IgD-negative memory B cell (primary cell): ENCODE data around the gene MARF1. TPM values are rescaled to one million over a fixed set of nuclear protein-coding genes. Genes with fewer than 3 reads are reported as not detected.
A peak's percentile ranks its signal among the peaks of the same experiment; 100 is the strongest.
"Not testable (repeated sequence)": the region's sequence is repeated elsewhere in the genome, so short reads cannot be mapped to it uniquely, and the experiment has no call there.

Experiments used
- H3K27ac Mint-ChIP-seq, 3 donors: one replicate each; pipeline ENCODE4 v1.8.0; 2020 to 2022; ENCODE audit warnings: mild to moderate bottlenecking in 3 of 3, mixed read lengths in 3 of 3, moderate library complexity in 1 of 3
- H3K27me3 Mint-ChIP-seq: one replicate; pipeline ENCODE4 v1.8.0; 2021; ENCODE audit warnings: mixed read lengths
- H3K36me3 Mint-ChIP-seq: one replicate; pipeline ENCODE4 v1.8.0; 2020; ENCODE audit warnings: mild to moderate bottlenecking, mixed read lengths
- H3K4me1 Mint-ChIP-seq, 3 donors: one replicate each; pipeline ENCODE4 v1.8.0; 2020 to 2022; ENCODE audit warnings: mixed read lengths in 3 of 3, mild to moderate bottlenecking in 1 of 3
- H3K4me3 Mint-ChIP-seq, 4 donors: one replicate each; pipeline ENCODE4 v1.8.0; 2020 to 2022; ENCODE audit warnings: mild to moderate bottlenecking in 4 of 4, mixed read lengths in 4 of 4, moderate library complexity in 3 of 4
- H3K9me3 Mint-ChIP-seq, 3 donors: one replicate each; pipeline ENCODE4 v1.8.0; 2020 to 2021; ENCODE audit warnings: mixed read lengths in 3 of 3, mild to moderate bottlenecking in 1 of 3
- polyA plus RNA-seq: library from polyadenylated mRNA; unstranded; fragments of 300-500 nt; fragmentation: Illumina TruSeq; gene quantifications from one replicate; pipeline ENCODE4 v1.2.3, GENCODE V29; 2021

Gene MARF1
- 38.4 TPM for polyA plus RNA-seq

- H3K27me3 Mint-ChIP-seq = no peaks in the 10 kb centered on the region
- peaks cover 23 to 37% (median 37%) of the 10 kb centered on the region in 3 donors for H3K4me1 Mint-ChIP-seq
- H3K27ac Mint-ChIP-seq = peak within 1 kb of the TSS; percentile 98 to 100 (median 99)
- peak within 1 kb of the TSS; percentile 92 to 100 (median 98) for H3K4me3 Mint-ChIP-seq
- no peaks in the 10 kb centered on the region for H3K36me3 Mint-ChIP-seq
- no peaks in the 10 kb centered on the region for H3K9me3 Mint-ChIP-seq
Measured at GRCh38 chr16:15643048-15643945, at the start of gene MARF1. Gene MARF1 (minus strand): TSS chr16:15643154. CDS start chr16:15639233, 3,921 bp downstream.

DNA sequence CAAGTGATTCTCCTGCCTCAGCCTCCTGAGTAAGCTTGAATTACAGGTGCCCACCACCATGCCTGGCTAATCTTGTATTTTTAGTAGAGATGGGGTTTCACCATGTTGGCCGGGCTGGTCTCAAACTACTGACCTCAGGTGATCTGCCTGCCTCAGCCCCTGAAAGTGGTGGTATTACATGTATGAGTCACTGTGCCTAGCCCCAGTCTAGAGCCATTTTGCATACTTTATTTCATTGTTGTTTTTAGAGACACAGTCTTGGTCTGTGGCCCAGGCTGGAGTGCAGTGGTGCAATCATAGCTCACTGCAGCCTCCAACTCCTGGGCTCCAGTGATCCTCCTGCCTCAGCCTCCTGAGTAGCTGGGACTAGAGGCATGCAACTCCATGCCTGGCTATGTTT lies 49.6 kb upstream of the MARF1 start:
- H3K4me3 Mint-ChIP-seq, H3K9me3 Mint-ChIP-seq, H3K27me3 Mint-ChIP-seq, H3K4me1 Mint-ChIP-seq, H3K27ac Mint-ChIP-seq, H3K36me3 Mint-ChIP-seq: not testable (repeated sequence)

- Mint-ChIP-seq H3K36me3 (peaks cover 5% of the 10 kb centered on the region), H3K27ac (no peak overlapping the region), H3K9me3 (no peaks in the 10 kb centered on the region), H3K4me1 (peaks cover 0 to 2% (median 0%) of the 10 kb centered on the region in 3 donors), H3K27me3 (no peaks in the 10 kb centered on the region), H3K4me3 (no peak overlapping the region)
Measured at GRCh38 chr16:15691046-15691445, 48.1 kb upstream of the MARF1 start.

GRCh38 chr16:15690296-15690695 lies 47.3 kb upstream of the MARF1 start:
- H3K36me3 Mint-ChIP-seq = peaks cover 5% of the 10 kb centered on the region
- no peaks in the 10 kb centered on the region for H3K9me3 Mint-ChIP-seq
- H3K4me3 Mint-ChIP-seq = no peak overlapping the region
- peaks cover 0 to 2% (median 0%) of the 10 kb centered on the region in 3 donors for H3K4me1 Mint-ChIP-seq
- H3K27ac Mint-ChIP-seq = no peak overlapping the region
- no peaks in the 10 kb centered on the region for H3K27me3 Mint-ChIP-seq

GRCh38 chr16:15689290-15689689 lies 46.3 kb upstream of the MARF1 start:
- Mint-ChIP-seq H3K4me3 (peak overlapping the region in 1 of 4 donors; percentile 8), H3K4me1 (peaks cover 0 to 2% (median 0%) of the 10 kb centered on the region in 3 donors), H3K27ac (peak overlapping the region in 1 of 3 donors; percentile 61), H3K27me3 (no peaks in the 10 kb centered on the region), H3K9me3 (no peaks in the 10 kb centered on the region), H3K36me3 (peaks cover 5% of the 10 kb centered on the region)

GRCh38 chr16:15686287-15686686 lies 43.3 kb upstream of the MARF1 start:
- Mint-ChIP-seq H3K9me3 (no peaks in the 10 kb centered on the region), H3K27ac (no peak overlapping the region), H3K36me3 (peaks cover 5% of the 10 kb centered on the region), H3K27me3 (no peaks in the 10 kb centered on the region), H3K4me1 (peaks cover 0 to 5% (median 4%) of the 10 kb centered on the region in 3 donors), H3K4me3 (no peak overlapping the region)

DNA sequence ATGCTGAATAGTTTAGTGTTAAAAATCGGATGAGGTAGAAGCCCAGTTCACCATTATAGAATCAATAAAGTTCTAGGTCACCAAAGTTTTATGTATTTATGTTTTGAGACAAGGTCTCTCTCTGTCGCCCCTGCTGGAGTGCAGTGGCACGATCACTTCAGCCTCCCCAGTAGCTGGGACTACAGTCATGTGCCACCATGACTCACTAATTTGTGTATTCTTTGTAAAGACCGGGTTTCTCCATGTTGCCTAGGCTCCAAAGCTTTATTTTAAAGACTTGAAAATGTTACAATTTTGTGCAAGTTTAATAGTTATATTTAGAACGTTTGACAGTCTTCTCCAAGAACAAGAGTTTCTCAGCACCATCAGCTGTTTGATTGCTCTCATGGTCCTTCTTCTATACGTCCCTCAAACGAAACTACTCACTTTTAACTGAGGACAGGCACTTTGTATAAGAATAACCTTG lies 39.2 kb upstream of the MARF1 start:
- Mint-ChIP-seq H3K27me3 (no peaks in the 10 kb centered on the region), H3K4me1 (peaks cover 4 to 6% (median 5%) of the 10 kb centered on the region in 3 donors), H3K4me3 (no peak overlapping the region), H3K9me3 (no peaks in the 10 kb centered on the region), H3K36me3 (no peaks in the 10 kb centered on the region), H3K27ac (peak overlapping the region in 2 of 3 donors; percentile 9 to 73)

GRCh38 chr16:15677447-15677846 lies 34.5 kb upstream of the MARF1 start:
- Mint-ChIP-seq H3K27ac (peak overlapping the region in 1 of 3 donors; percentile 76), H3K36me3 (peaks cover 2% of the 10 kb centered on the region), H3K27me3 (no peaks in the 10 kb centered on the region), H3K9me3 (no peaks in the 10 kb centered on the region), H3K4me3 (no peak overlapping the region), H3K4me1 (peaks cover 10 to 21% (median 18%) of the 10 kb centered on the region in 3 donors)

DNA sequence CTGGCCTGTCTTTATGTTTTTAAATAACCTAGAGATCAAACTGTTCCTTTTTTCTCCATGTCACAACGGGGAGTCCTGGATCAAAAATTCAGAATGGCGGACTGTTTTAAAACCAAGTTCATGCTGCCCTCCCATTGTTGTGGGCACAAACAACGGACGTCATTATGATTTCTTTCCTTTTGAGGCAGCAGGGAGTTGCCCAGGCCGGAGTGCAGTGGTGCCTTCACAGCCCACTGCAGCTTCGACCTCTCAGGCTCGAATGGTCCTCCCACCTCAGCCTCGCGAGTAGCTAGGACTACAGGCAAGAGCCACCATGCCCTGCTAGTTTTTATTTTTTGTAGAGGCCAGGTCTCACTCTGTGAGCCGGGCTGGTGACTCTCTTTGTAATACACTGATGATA lies 33.6 kb upstream of the MARF1 start:
- Mint-ChIP-seq H3K36me3 (peaks cover 2% of the 10 kb centered on the region), H3K27ac (peak overlapping the region in 1 of 3 donors; percentile 12), H3K4me3 (peak overlapping the region in 1 of 4 donors; percentile 52), H3K4me1 (peaks cover 5 to 21% (median 16%) of the 10 kb centered on the region in 3 donors), H3K27me3 (no peaks in the 10 kb centered on the region), H3K9me3 (no peaks in the 10 kb centered on the region)

- no peaks in the 10 kb centered on the region for H3K9me3 Mint-ChIP-seq
- peaks cover 5 to 21% (median 16%) of the 10 kb centered on the region in 3 donors for H3K4me1 Mint-ChIP-seq
- no peaks in the 10 kb centered on the region for H3K27me3 Mint-ChIP-seq
- H3K27ac Mint-ChIP-seq = peak overlapping the region; percentile 79 to 94 (median 80)
- H3K4me3 Mint-ChIP-seq = peak overlapping the region in 1 of 4 donors; percentile 60
- H3K36me3 Mint-ChIP-seq = peaks cover 4% of the 10 kb centered on the region
Measured at GRCh38 chr16:15674571-15674970, 31.6 kb upstream of the MARF1 start.

- Mint-ChIP-seq H3K27me3 (no peaks in the 10 kb centered on the region), H3K4me3 (peak overlapping the region in 3 of 4 donors; percentile 4 to 91 (median 52)), H3K36me3 (peaks cover 4% of the 10 kb centered on the region), H3K9me3 (no peaks in the 10 kb centered on the region), H3K27ac (peak overlapping the region; percentile 79 to 94 (median 79)), H3K4me1 (peaks cover 5 to 19% (median 16%) of the 10 kb centered on the region in 3 donors)
Measured at GRCh38 chr16:15672514-15673167, 29.7 kb upstream of the MARF1 start.

DNA sequence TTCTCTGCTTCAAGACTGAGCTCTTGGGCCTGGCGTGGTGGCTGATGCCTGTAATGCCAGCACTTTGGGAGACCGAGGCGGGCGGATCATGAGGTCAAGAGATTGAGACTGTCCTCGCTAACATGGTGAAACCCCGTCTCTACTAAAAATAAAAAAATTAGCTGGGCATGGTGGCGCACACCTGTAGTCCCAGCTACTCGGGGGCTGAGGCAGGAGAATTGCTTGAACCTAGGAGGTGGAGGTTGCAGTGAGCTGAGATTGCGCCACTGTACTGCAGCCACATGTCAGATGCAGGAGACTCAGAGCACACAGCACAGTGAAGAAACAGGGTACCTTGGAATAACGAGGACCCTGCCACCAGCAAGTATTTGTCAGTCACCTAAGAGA lies 29.2 kb upstream of the MARF1 start:
- H3K36me3 Mint-ChIP-seq, H3K27me3 Mint-ChIP-seq, H3K9me3 Mint-ChIP-seq, H3K4me3 Mint-ChIP-seq: not testable (repeated sequence)
- Mint-ChIP-seq H3K4me1 (peaks cover 5 to 19% (median 16%) of the 10 kb centered on the region in 3 donors), H3K27ac (peak overlapping the region; percentile 79 to 94 (median 79))

DNA sequence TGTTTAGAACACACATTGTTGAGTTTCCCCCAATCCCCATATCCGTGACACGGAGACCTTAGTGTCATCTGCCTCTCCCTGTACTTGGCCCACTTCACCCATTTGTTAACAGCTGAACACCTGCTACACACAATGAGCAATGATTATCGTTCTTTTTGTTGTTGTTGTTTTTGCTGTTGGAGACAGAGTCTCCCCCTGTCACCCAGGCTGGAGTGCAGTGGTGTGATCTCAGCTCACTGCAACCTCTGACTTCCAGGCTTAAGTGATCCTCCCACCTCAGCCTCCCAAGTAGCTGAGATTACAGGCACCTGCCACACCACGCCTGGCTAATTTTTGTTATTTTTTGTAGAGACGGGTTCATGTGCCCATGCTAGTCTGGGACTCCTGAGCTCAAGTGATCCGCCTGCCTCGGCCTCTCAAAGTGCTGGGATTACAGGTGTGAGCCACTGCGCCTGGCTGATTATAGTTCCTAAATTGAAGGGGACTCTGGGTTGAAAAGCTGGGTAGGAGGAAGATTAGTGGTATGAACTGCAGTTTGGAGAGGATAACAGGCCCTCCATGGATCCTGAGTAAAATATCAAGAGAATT lies 28.7 kb upstream of the MARF1 start:
- Mint-ChIP-seq H3K27ac (peak overlapping the region; percentile 79 to 94 (median 79)), H3K36me3 (peaks cover 4% of the 10 kb centered on the region), H3K4me3 (no peak overlapping the region), H3K27me3 (no peaks in the 10 kb centered on the region), H3K9me3 (no peaks in the 10 kb centered on the region), H3K4me1 (peaks cover 5 to 18% (median 16%) of the 10 kb centered on the region in 3 donors)

DNA sequence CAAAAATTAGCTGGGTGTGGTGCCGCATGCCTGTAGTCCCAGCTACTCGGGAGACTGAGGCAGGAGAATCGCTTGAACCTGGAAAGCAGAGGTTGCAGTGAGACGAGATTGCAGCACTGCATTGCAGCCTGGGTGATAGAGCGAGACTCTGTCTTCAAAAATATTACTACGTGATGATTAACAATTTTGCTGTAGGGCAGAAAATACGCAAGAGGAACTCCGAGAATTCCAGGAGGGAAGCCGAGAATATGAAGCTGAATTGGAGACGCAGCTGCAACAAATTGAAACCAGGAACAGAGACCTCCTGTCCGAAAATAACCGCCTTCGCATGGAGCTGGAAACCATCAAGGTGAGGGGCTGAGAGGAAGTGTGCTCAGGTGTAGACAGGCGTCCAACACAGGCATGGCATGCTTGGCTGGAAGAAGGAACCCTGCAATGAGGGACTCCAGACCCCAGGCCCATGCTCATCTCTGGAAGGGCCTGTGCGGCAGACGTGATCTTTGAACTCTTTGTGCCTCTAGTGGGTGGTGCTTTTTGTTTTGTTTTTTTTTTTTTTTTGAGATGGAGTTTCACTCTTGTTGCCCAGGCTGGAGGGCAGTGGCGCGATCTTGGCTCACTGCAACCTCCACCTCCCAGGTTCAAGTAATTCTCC lies 24.3 kb upstream of the MARF1 start:
- no peaks in the 10 kb centered on the region for H3K27me3 Mint-ChIP-seq
- H3K36me3 Mint-ChIP-seq = peaks cover 2% of the 10 kb centered on the region
- no peaks in the 10 kb centered on the region for H3K9me3 Mint-ChIP-seq
- no peak overlapping the region for H3K27ac Mint-ChIP-seq
- H3K4me1 Mint-ChIP-seq = peaks cover 0 to 4% (median 2%) of the 10 kb centered on the region in 3 donors
- H3K4me3 Mint-ChIP-seq = no peak overlapping the region
